Hair follicular keratinocyte (primary cell): ENCODE measurements around the gene C3orf49. TPM values are rescaled to one million over a fixed set of nuclear protein-coding genes. Genes with fewer than 3 reads are reported as not detected.

Source experiments
- total RNA-seq: library from RNA; depleted of rRNA; stranded (reverse); fragments of >200 nt; gene quantifications from 2 replicates; pipeline ENCODE4 v1.2.3, GENCODE V29; 2015

The C3orf49 gene
- total RNA-seq: not detected in 2 replicates

GRCh38 chr3:63819151-63819398, at the start of gene C3orf49:
TSS of gene C3orf49 (plus strand) at chr3:63819299. CDS start at chr3:63819472, 173 bp downstream.

GRCh38 chr3:63863150-63864007, 44.3 kb downstream of the C3orf49 start, which contains the start of the genes ATXN7 and THOC7:
TSS of gene ATXN7 (plus strand) at chr3:63863867. CDS start at chr3:63912599, 48,732 bp downstream.
TSS of gene THOC7 (minus strand) at chr3:63863805. CDS start at chr3:63863790, 15 bp downstream.

Other genes with a start within 250 kb of the C3orf49 start
- gene SNTN, start 166.6 kb upstream of the C3orf49 start, total RNA-seq: not detected in 2 replicates
- gene THOC7, start 44.5 kb downstream of the C3orf49 start, total RNA-seq: 72.8 and 107 TPM in 2 replicates
- gene ATXN7, start 44.6 kb downstream of the C3orf49 start, total RNA-seq: 8.0 and 9.8 TPM in 2 replicates
- not detected in 2 replicates for gene SCAANT1, start 93.1 kb downstream of the C3orf49 start, total RNA-seq
- gene PSMD6, start 204.2 kb downstream of the C3orf49 start, total RNA-seq: 86.1 and 112 TPM in 2 replicates